ENCODE measurements around the gene DMP1. TPM values are rescaled to one million over a fixed set of nuclear protein-coding genes. Genes with fewer than 3 reads are reported as not detected.

The DMP1 gene
- total and polyA plus RNA-seq, 2 donors (not counting 1 experiment from before 2014, with no cell fraction given) = not detected

GRCh38 chr4:87704001-87704400, 53.9 kb downstream of the DMP1 start:
- DNase-seq = no peak
- intact Hi-C loops (cut with micrococcal nuclease) = no loop called here
- Histone ChIP-seq H3K36me3 (replicated peaks in 1 of 2; ENCODE audit: control extremely low read depth in 1 of 2, control insufficient read depth in 1 of 2, extremely low read depth in 1 of 2, insufficient read depth in 2 of 2, low read length in 1 of 2) (no peaks in the 10 kb centered on the region), H3K9me3 (ENCODE audit: control extremely low read depth in 1 of 3, control insufficient read depth in 2 of 3, insufficient read depth in 1 of 3, low read length in 2 of 3) (no peaks in the 10 kb centered on the region), H3K9ac (ENCODE audit: low read length) (no peak overlapping the region), H3K79me2 (ENCODE audit: control insufficient read depth, insufficient read depth, low read length) (no peaks in the 10 kb centered on the region), H3K27ac (ENCODE audit: low read length in 2 of 2) (no peak overlapping the region), H2AFZ (ENCODE audit: insufficient read depth, low read depth, low read length, poor library complexity, severe bottlenecking) (no peak overlapping the region), H3K4me3 (ENCODE audit: control extremely low read depth in 1 of 5, extremely low read depth in 1 of 5, insufficient read depth in 1 of 5, low read depth in 2 of 5, low read length in 4 of 5) (no peak overlapping the region), H4K20me1 (ENCODE audit: control insufficient read depth, insufficient read depth, low read length, poor library complexity, severe bottlenecking) (no peaks in the 10 kb centered on the region), H3K4me2 (replicated peaks; ENCODE audit: low read depth, low read length, poor library complexity, severe bottlenecking) (no peak overlapping the region), H3K27me3 (replicated peaks in 1 of 4; ENCODE audit: control extremely low read depth in 1 of 4, control insufficient read depth in 3 of 4, insufficient read depth in 4 of 4, low read length in 3 of 4) (no peaks in the 10 kb centered on the region), H3K4me1 (ENCODE audit: control insufficient read depth in 2 of 2, insufficient read depth in 2 of 2, low read length in 2 of 2) (no peaks in the 10 kb centered on the region)
- TF ChIP-seq EZH2 (IDR thresholded peaks at IDR 0.05; ENCODE audit: borderline replicate concordance, insufficient read depth, low read depth, low read length, poor library complexity, severe bottlenecking) (no peak), CTCF (IDR thresholded peaks at IDR 0.05) (no peak)
- Mint-ChIP-seq H3K9me3 (ENCODE audit: insufficient read depth) (no peaks in the 10 kb centered on the region), H3K4me3 (no peak overlapping the region), H3K27me3 (peaks cover 25% of the 10 kb centered on the region), H3K4me1 (no peaks in the 10 kb centered on the region), H3K27ac (no peak overlapping the region)
- no peak for ATAC-seq (ENCODE audit: low read depth)
- POLR2A ChIA-PET = no interaction called here
- CTCF ChIA-PET = no interaction called here
- 94% methylated on average over 2 of the region's 3 CpGs for WGBS (ENCODE audit: insufficient coverage)

- Histone ChIP-seq H3K36me3 (replicated peaks in 1 of 2; ENCODE audit: control extremely low read depth in 1 of 2, control insufficient read depth in 1 of 2, extremely low read depth in 1 of 2, insufficient read depth in 2 of 2, low read length in 1 of 2) (no peaks in the 10 kb centered on the region), H3K9me3 (ENCODE audit: control extremely low read depth in 1 of 3, control insufficient read depth in 2 of 3, insufficient read depth in 1 of 3, low read length in 2 of 3) (no peaks in the 10 kb centered on the region), H3K4me3 (ENCODE audit: control extremely low read depth in 1 of 5, extremely low read depth in 1 of 5, insufficient read depth in 1 of 5, low read depth in 2 of 5, low read length in 4 of 5) (no peak overlapping the region), H3K4me1 (ENCODE audit: control insufficient read depth in 2 of 2, insufficient read depth in 2 of 2, low read length in 2 of 2) (no peaks in the 10 kb centered on the region), H3K27ac (ENCODE audit: low read length in 2 of 2) (no peak overlapping the region), H3K79me2 (ENCODE audit: control insufficient read depth, insufficient read depth, low read length) (no peaks in the 10 kb centered on the region), H3K4me2 (replicated peaks; ENCODE audit: low read depth, low read length, poor library complexity, severe bottlenecking) (no peak overlapping the region), H2AFZ (ENCODE audit: insufficient read depth, low read depth, low read length, poor library complexity, severe bottlenecking) (no peak overlapping the region), H3K9ac (ENCODE audit: low read length) (no peak overlapping the region), H4K20me1 (ENCODE audit: control insufficient read depth, insufficient read depth, low read length, poor library complexity, severe bottlenecking) (no peaks in the 10 kb centered on the region), H3K27me3 (replicated peaks in 1 of 4; ENCODE audit: control extremely low read depth in 1 of 4, control insufficient read depth in 3 of 4, insufficient read depth in 4 of 4, low read length in 3 of 4) (no peaks in the 10 kb centered on the region)
- ATAC-seq (ENCODE audit: low read depth) (no peak), DNase-seq (no peak)
- ChIA-PET CTCF (no interaction called here), POLR2A (no interaction called here)
- peaks cover 30% of the 10 kb centered on the region for H3K27me3 Mint-ChIP-seq
- WGBS (ENCODE audit: insufficient coverage) = 88% methylated on average over 4 of the region's 4 CpGs
- TF ChIP-seq EZH2 (IDR thresholded peaks at IDR 0.05; ENCODE audit: borderline replicate concordance, insufficient read depth, low read depth, low read length, poor library complexity, severe bottlenecking) = no peak
- TF ChIP-seq CTCF (IDR thresholded peaks at IDR 0.05) = no peak
- H3K9me3 Mint-ChIP-seq (ENCODE audit: insufficient read depth) = no peaks in the 10 kb centered on the region
- no peaks in the 10 kb centered on the region for H3K4me1 Mint-ChIP-seq
- H3K4me3 Mint-ChIP-seq = no peak overlapping the region
- no peak overlapping the region for H3K27ac Mint-ChIP-seq
- intact Hi-C loops (cut with micrococcal nuclease) = no loop called here
Observed at GRCh38 chr4:87707279-87707918, 57.3 kb downstream of the DMP1 start.

Other genes with a start within 250 kb of the DMP1 start
- 17.5 and 21.5 TPM in 2 replicates for gene NUDT9, start 227.7 kb upstream of the DMP1 start, total RNA-seq
- gene NUDT9, start 227.7 kb upstream of the DMP1 start, polyA plus RNA-seq = 10.0 and 14.4 TPM in 2 replicates
- not detected in 2 replicates for gene SPARCL1, start 120.9 kb upstream of the DMP1 start, total RNA-seq
- gene SPARCL1, start 120.9 kb upstream of the DMP1 start, polyA plus RNA-seq = not detected in 2 replicates
- not detected in 2 replicates for gene DSPP, start 41.8 kb upstream of the DMP1 start, total RNA-seq
- not detected in 2 replicates for gene DSPP, start 41.8 kb upstream of the DMP1 start, polyA plus RNA-seq
- not detected in 2 replicates for gene IBSP, start 149.3 kb downstream of the DMP1 start, total RNA-seq
- gene IBSP, start 149.3 kb downstream of the DMP1 start, polyA plus RNA-seq = not detected in 2 replicates
- gene MEPE, start 182.7 kb downstream of the DMP1 start, total RNA-seq = not detected in 2 replicates
- not detected in 2 replicates for gene MEPE, start 182.7 kb downstream of the DMP1 start, polyA plus RNA-seq

Measured in B cell (primary cell).